HAP-1 (cell line): ENCODE measurements around the gene VAT1L.

ENCODE experiments used
- DNase-seq, 2 experiments: peaks; one replicate each; pipeline ENCODE4 v3.0.0-alpha.2; 2016 to 2020; ENCODE audit warnings: low spot score in 2 of 2
- H3K27me3 ChIP-seq: fragments of 250-450 bp; sonication (Bioruptor Pico); 2 replicates; pipeline ENCODE4 v1.5.1; 2020; ENCODE audit warnings: low read depth, mild to moderate bottlenecking, moderate library complexity
- H3K36me3 ChIP-seq: fragments of 250-450 bp; sonication (Bioruptor Pico); replicated peaks from 2 replicates; pipeline ENCODE4 v1.5.1; 2020; ENCODE audit warnings: mild to moderate bottlenecking
- H3K4me1 ChIP-seq: fragments of 250-450 bp; sonication (Bioruptor Pico); 2 replicates; pipeline ENCODE4 v1.5.1; 2020; ENCODE audit warnings: mild to moderate bottlenecking
- H3K4me3 ChIP-seq: fragments of 250-450 bp; sonication (Bioruptor Pico); 2 replicates; pipeline ENCODE4 v1.5.1; 2020; ENCODE audit warnings: mild to moderate bottlenecking, moderate library complexity
- H3K9me3 ChIP-seq: fragments of 250-450 bp; sonication (Bioruptor Pico); 2 replicates; pipeline ENCODE4 v1.5.1; 2020; ENCODE audit warnings: mild to moderate bottlenecking, moderate library complexity
- in situ Hi-C: fragments of 300-500 bp; cut with MboI; formaldehyde crosslinking; loops from 3 replicates; pipeline ENCODE4 v1.14.3; 2020; ENCODE audit warnings: low sequenced_read_pairs, inconsistent platforms, mixed read lengths

VAT1L gene

GRCh38 chr16:77788181-77789084 is at the start of gene VAT1L:
VAT1L (plus strand) TSS chr16:77788564; CDS start chr16:77788683, 119 bp downstream.
- Histone ChIP-seq H3K9me3 (no peaks in the 10 kb centered on the region), H3K4me1 (no peaks in the 10 kb centered on the region), H3K27me3 (peaks cover 31% of the 10 kb centered on the region), H3K36me3 (no peaks in the 10 kb centered on the region), H3K4me3 (peak within 1 kb of the TSS; percentile 26)
- DNase-seq: peak in 1 of 2 experiments; percentile 32
- in situ Hi-C loops: no loop called here

- H3K4me1 ChIP-seq: no peaks in the 10 kb centered on the region
- in situ Hi-C loops: no loop called here
These were observed 49.4 kb upstream of the VAT1L start for GRCh38 chr16:77738706-77739558.

GRCh38 chr16:77739559-77739892 is 48.8 kb upstream of the VAT1L start:
- Histone ChIP-seq H3K27me3 (no peaks in the 10 kb centered on the region), H3K9me3 (no peaks in the 10 kb centered on the region), H3K4me3 (no peak overlapping the region), H3K36me3 (no peaks in the 10 kb centered on the region), H3K4me1 (no peaks in the 10 kb centered on the region)
- in situ Hi-C loops: no loop called here
- DNase-seq: no peak

More at GRCh38 chr16:77738706-77739558, 49.4 kb upstream of the VAT1L start:
- H3K36me3 ChIP-seq: no peaks in the 10 kb centered on the region
- DNase-seq: no peak
- H3K9me3 ChIP-seq: no peaks in the 10 kb centered on the region
- no peaks in the 10 kb centered on the region for H3K27me3 ChIP-seq
- H3K4me3 ChIP-seq: no peak overlapping the region

GRCh38 chr16:77744141-77744540 is 44.2 kb upstream of the VAT1L start:
- DNase-seq: no peak
- no peaks in the 10 kb centered on the region for H3K27me3 ChIP-seq
- H3K9me3 ChIP-seq: no peaks in the 10 kb centered on the region
- no peaks in the 10 kb centered on the region for H3K4me1 ChIP-seq
- in situ Hi-C loops: no loop called here
- H3K36me3 ChIP-seq: no peaks in the 10 kb centered on the region
- H3K4me3 ChIP-seq: no peak overlapping the region

- Histone ChIP-seq H3K27me3 (no peaks in the 10 kb centered on the region), H3K9me3 (no peaks in the 10 kb centered on the region), H3K4me1 (no peaks in the 10 kb centered on the region), H3K4me3 (no peak overlapping the region), H3K36me3 (no peaks in the 10 kb centered on the region)
- DNase-seq: no peak
- in situ Hi-C loops: no loop called here
These were observed 42.4 kb upstream of the VAT1L start for GRCh38 chr16:77745972-77746371.

GRCh38 chr16:77748421-77749005 is 39.9 kb upstream of the VAT1L start:
- DNase-seq: no peak
- H3K27me3 ChIP-seq: no peaks in the 10 kb centered on the region
- H3K9me3 ChIP-seq: no peaks in the 10 kb centered on the region
- no peak overlapping the region for H3K4me3 ChIP-seq
- H3K4me1 ChIP-seq: no peaks in the 10 kb centered on the region
- in situ Hi-C loops: no loop called here
- H3K36me3 ChIP-seq: no peaks in the 10 kb centered on the region

GRCh38 chr16:77749415-77749814 is 38.9 kb upstream of the VAT1L start:
- Histone ChIP-seq H3K9me3 (no peaks in the 10 kb centered on the region), H3K27me3 (no peaks in the 10 kb centered on the region), H3K4me3 (no peak overlapping the region), H3K4me1 (no peaks in the 10 kb centered on the region), H3K36me3 (no peaks in the 10 kb centered on the region)
- no peak for DNase-seq
- in situ Hi-C loops: no loop called here

- in situ Hi-C loops: no loop called here
These were observed 30.3 kb upstream of the VAT1L start for GRCh38 chr16:77758046-77758445.

GRCh38 chr16:77758508-77758907 is 29.9 kb upstream of the VAT1L start:
- in situ Hi-C loops: no loop called here
- H3K27me3 ChIP-seq: no peaks in the 10 kb centered on the region
- no peak for DNase-seq
- no peaks in the 10 kb centered on the region for H3K36me3 ChIP-seq
- H3K4me3 ChIP-seq: no peak overlapping the region
- H3K9me3 ChIP-seq: no peaks in the 10 kb centered on the region
- H3K4me1 ChIP-seq: no peaks in the 10 kb centered on the region

More at GRCh38 chr16:77758046-77758445, 30.3 kb upstream of the VAT1L start:
- DNase-seq: no peak
- Histone ChIP-seq H3K9me3 (no peaks in the 10 kb centered on the region), H3K27me3 (no peaks in the 10 kb centered on the region), H3K4me3 (no peak overlapping the region), H3K36me3 (no peaks in the 10 kb centered on the region), H3K4me1 (no peaks in the 10 kb centered on the region)

- no peak overlapping the region for H3K4me3 ChIP-seq
- H3K36me3 ChIP-seq: no peaks in the 10 kb centered on the region
- H3K9me3 ChIP-seq: no peaks in the 10 kb centered on the region
- no peak for DNase-seq
- H3K4me1 ChIP-seq: no peaks in the 10 kb centered on the region
- in situ Hi-C loops: no loop called here
- no peaks in the 10 kb centered on the region for H3K27me3 ChIP-seq
These were observed 29.2 kb upstream of the VAT1L start for GRCh38 chr16:77759201-77759600.

GRCh38 chr16:77759821-77760220 is 28.5 kb upstream of the VAT1L start:
- H3K27me3 ChIP-seq: no peaks in the 10 kb centered on the region
- in situ Hi-C loops: no loop called here
- H3K9me3 ChIP-seq: no peaks in the 10 kb centered on the region
- no peaks in the 10 kb centered on the region for H3K4me1 ChIP-seq
- no peak for DNase-seq
- H3K4me3 ChIP-seq: no peak overlapping the region
- H3K36me3 ChIP-seq: no peaks in the 10 kb centered on the region

GRCh38 chr16:77760800-77761199 is 27.6 kb upstream of the VAT1L start:
- H3K27me3 ChIP-seq: no peaks in the 10 kb centered on the region
- H3K4me3 ChIP-seq: no peak overlapping the region
- no peaks in the 10 kb centered on the region for H3K9me3 ChIP-seq
- DNase-seq: no peak
- H3K4me1 ChIP-seq: no peaks in the 10 kb centered on the region
- in situ Hi-C loops: no loop called here
- H3K36me3 ChIP-seq: no peaks in the 10 kb centered on the region

- H3K36me3 ChIP-seq: no peaks in the 10 kb centered on the region
- no peaks in the 10 kb centered on the region for H3K4me1 ChIP-seq
- in situ Hi-C loops: no loop called here
- DNase-seq: no peak
- no peaks in the 10 kb centered on the region for H3K9me3 ChIP-seq
- H3K4me3 ChIP-seq: no peak overlapping the region
- H3K27me3 ChIP-seq: no peaks in the 10 kb centered on the region
These were observed 27.2 kb upstream of the VAT1L start for GRCh38 chr16:77761204-77761603.

GRCh38 chr16:77762262-77762661 is 26.1 kb upstream of the VAT1L start:
- Histone ChIP-seq H3K4me1 (no peaks in the 10 kb centered on the region), H3K4me3 (no peak overlapping the region), H3K27me3 (no peaks in the 10 kb centered on the region), H3K36me3 (no peaks in the 10 kb centered on the region), H3K9me3 (no peaks in the 10 kb centered on the region)
- in situ Hi-C loops: no loop called here
- DNase-seq: no peak
